Right lobe of liver (tissue), 4 donors: ENCODE measurements around the gene AHNAK2.
"Not testable (repeated sequence)": the region's sequence is repeated elsewhere in the genome, so short reads cannot be mapped to it uniquely, and the experiment has no call there.

ENCODE experiments used
- POLR2A ChIP-seq: fragments of 450-650 bp; IDR thresholded peaks from one replicate; pipeline ENCODE4 v1.6.1; 2017; ENCODE audit warnings: antibody characterized with exemption, mild to moderate bottlenecking
- TF ChIP-seq, protein P1 (sequence below), 4 donors: fragments of 200-600 bp in 3 of 4; fragments of 450-650 bp in 1 of 4; IDR thresholded peaks; one replicate each; pipeline versions ENCODE4 v1.5.1 to v1.8.0; 2016 to 2022; ENCODE audit warnings: antibody characterized with exemption in 4 of 4, mild to moderate bottlenecking in 2 of 4
- donor health status: DM: no; HTN: no; CAD: no.
- donor health status: DM: no; HTN: no; CAD: no.
- donor health status: DM: no; HTN: yes; CAD: no.

DNA sequence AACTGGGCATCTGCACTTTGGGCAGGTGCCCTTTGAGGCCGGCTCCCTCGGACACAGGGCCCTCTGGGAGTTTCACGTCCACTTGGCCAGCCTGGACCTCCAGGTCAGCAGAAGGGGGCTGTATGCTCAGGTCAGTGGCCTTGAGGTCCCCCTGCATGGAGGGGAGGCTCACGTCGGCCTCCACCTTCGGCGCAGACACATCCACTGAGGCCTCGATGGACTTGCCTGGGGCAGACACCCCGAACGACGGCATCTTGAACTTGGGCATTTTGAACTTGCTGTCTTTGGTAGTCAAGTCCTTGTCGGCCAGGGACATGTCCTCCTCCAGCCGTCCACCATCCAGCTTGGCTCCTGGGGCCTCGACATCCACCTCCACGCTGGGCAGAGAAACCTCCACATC is 27.5 kb downstream of the AHNAK2 start:
- TF ChIP-seq, protein P1, sequence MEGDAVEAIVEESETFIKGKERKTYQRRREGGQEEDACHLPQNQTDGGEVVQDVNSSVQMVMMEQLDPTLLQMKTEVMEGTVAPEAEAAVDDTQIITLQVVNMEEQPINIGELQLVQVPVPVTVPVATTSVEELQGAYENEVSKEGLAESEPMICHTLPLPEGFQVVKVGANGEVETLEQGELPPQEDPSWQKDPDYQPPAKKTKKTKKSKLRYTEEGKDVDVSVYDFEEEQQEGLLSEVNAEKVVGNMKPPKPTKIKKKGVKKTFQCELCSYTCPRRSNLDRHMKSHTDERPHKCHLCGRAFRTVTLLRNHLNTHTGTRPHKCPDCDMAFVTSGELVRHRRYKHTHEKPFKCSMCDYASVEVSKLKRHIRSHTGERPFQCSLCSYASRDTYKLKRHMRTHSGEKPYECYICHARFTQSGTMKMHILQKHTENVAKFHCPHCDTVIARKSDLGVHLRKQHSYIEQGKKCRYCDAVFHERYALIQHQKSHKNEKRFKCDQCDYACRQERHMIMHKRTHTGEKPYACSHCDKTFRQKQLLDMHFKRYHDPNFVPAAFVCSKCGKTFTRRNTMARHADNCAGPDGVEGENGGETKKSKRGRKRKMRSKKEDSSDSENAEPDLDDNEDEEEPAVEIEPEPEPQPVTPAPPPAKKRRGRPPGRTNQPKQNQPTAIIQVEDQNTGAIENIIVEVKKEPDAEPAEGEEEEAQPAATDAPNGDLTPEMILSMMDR (IDR thresholded peaks at IDR 0.05): not testable (repeated sequence)
- TF ChIP-seq POLR2A: not testable (repeated sequence)
